ENCODE data around the gene PARD6B. TPM values are rescaled to one million over a fixed set of nuclear protein-coding genes. Genes with fewer than 3 reads are reported as not detected.
A peak's percentile ranks its signal among the peaks of the same experiment; 100 is the strongest.

The PARD6B gene
- total RNA-seq, 2 experiments from 2014 or later = 4.4 to 6.1 TPM

DNA sequence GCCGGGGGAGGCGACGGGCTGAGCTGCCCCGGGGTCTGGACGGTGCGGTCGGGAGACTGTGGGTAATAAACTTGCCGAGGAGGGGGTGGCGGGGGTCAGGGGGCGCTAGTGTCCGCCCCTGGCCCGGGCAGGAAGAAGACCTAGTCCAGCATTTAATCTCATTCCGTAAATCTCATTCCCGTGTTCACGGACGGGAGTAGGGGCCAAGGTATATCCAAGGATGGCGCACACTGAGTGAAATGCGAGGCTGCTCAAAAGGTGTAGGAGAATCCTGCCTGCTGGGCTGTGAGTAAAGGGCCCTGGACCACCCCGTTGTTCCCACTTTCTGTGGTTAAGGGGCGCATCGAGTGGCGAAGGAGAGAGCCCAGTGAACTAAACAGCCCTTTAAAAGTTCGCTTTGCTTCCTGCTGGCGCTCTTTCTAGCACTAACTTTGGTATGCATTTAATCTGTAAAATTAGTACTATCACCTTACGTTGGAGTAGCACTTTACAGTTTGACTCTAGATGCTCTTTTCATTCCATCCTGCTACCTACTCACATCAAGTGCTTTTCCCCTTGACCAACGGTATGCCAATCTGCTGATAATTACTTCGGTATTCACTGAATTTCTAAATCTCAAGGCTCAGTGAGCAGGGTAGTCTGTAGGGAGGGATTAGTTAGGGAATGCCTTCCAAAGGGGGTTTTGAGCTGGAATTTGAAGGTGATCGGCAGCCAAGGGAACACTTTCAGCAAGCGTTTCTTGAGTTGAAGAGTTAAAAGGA is 730 bp downstream of the PARD6B start:
- Histone ChIP-seq H2AFZ (ENCODE audit: low read length) (peak overlapping the region; percentile 43; the same call in 1 of the 2 replicates), H3K4me1 (ENCODE audit: insufficient read depth, low read length, poor library complexity, severe bottlenecking) (peaks cover 29% of the 10 kb centered on the region), H3K36me3 (ENCODE audit: insufficient read depth, low read length) (peaks cover 4% of the 10 kb centered on the region; the same call in 1 of the 2 replicates), H3K4me3 (ENCODE audit: low read depth, low read length, poor library complexity, severe bottlenecking) (peak overlapping the region; percentile 75), H3K27ac (ENCODE audit: low read depth, low read length, poor library complexity, severe bottlenecking) (peak overlapping the region; percentile 18), H3K9me3 (ENCODE audit: low read length) (no peaks in the 10 kb centered on the region), H3K4me2 (ENCODE audit: low read length) (peak overlapping the region; percentile 82), H4K20me1 (ENCODE audit: insufficient read depth, low read length) (no peaks in the 10 kb centered on the region; the same call in 1 of the 2 replicates), H3K79me2 (ENCODE audit: insufficient read depth, low read depth, low read length) (peaks cover 17% of the 10 kb centered on the region; the same call in 1 of the 2 replicates), H3K9me2 (ENCODE audit: insufficient read depth, low read length) (no peaks in the 10 kb centered on the region)
- ChIA-PET POLR2A (interaction anchor here (0.7 to 0.9 kb wide), 4 partner anchors 10 to 177 kb away, joined by 3 read pairs; no protein-coding TSS in a partner anchor), CTCF (ENCODE audit: unreplicated experiment) (no interaction called here)
- TF ChIP-seq EZH2phosphoT487 (IDR thresholded peaks at IDR 0.05; ENCODE audit: borderline replicate concordance, low read depth, low read length) = no peak; the same call in 1 of the 2 replicates
- TF ChIP-seq, protein P1, sequence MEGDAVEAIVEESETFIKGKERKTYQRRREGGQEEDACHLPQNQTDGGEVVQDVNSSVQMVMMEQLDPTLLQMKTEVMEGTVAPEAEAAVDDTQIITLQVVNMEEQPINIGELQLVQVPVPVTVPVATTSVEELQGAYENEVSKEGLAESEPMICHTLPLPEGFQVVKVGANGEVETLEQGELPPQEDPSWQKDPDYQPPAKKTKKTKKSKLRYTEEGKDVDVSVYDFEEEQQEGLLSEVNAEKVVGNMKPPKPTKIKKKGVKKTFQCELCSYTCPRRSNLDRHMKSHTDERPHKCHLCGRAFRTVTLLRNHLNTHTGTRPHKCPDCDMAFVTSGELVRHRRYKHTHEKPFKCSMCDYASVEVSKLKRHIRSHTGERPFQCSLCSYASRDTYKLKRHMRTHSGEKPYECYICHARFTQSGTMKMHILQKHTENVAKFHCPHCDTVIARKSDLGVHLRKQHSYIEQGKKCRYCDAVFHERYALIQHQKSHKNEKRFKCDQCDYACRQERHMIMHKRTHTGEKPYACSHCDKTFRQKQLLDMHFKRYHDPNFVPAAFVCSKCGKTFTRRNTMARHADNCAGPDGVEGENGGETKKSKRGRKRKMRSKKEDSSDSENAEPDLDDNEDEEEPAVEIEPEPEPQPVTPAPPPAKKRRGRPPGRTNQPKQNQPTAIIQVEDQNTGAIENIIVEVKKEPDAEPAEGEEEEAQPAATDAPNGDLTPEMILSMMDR (conservative IDR thresholded peaks at IDR 0.05; ENCODE audit: low read length) = 0 out of 2 replicates have a peak, but pooled peaks have one; percentile 29
- DNase-seq (ENCODE audit: low spot score) = peak; percentile 33
- intact Hi-C loops (cut with micrococcal nuclease; ENCODE audit: unreplicated experiment) = loop anchor here (1.0 to 5.0 kb wide), 3 partner anchors 199 to 540 kb away; partner anchors contain the start of genes ADNP, CEBPB, DPM1 and MOCS3
- BruUV-seq (replicated peaks) = no TSS peak

- Histone ChIP-seq H3K79me2 (ENCODE audit: insufficient read depth, low read depth, low read length) (peaks cover 17% of the 10 kb centered on the region; the same call in 1 of the 2 replicates), H3K4me2 (ENCODE audit: low read length) (peak overlapping the region; percentile 15; the same call in 1 of the 2 replicates)
Measured at GRCh38 chr20:50733644-50734349, 2.4 kb downstream of the PARD6B start.

More at GRCh38 chr20:50733644-50734349, 2.4 kb downstream of the PARD6B start:
- H4K20me1 ChIP-seq (ENCODE audit: insufficient read depth, low read length) = no peaks in the 10 kb centered on the region; the same call in 1 of the 2 replicates
- H3K4me3 ChIP-seq (ENCODE audit: low read depth, low read length, poor library complexity, severe bottlenecking) = no peak overlapping the region
- H2AFZ ChIP-seq (ENCODE audit: low read length) = no peak overlapping the region
- no peaks in the 10 kb centered on the region for H3K9me3 ChIP-seq (ENCODE audit: low read length)
- no peak for TF ChIP-seq EZH2phosphoT487 (IDR thresholded peaks at IDR 0.05; ENCODE audit: borderline replicate concordance, low read depth, low read length)
- TF ChIP-seq, protein P1 (conservative IDR thresholded peaks at IDR 0.05; ENCODE audit: low read length) = no peak
- H3K36me3 ChIP-seq (ENCODE audit: insufficient read depth, low read length) = peaks cover 12% of the 10 kb centered on the region
- POLR2A ChIA-PET = interaction anchor here (0.7 kb wide), 1 partner anchor 16 kb away, joined by 3 read pairs; no protein-coding TSS in a partner anchor
- no peak for DNase-seq (ENCODE audit: low spot score)
- TSS peak; percentile 20 for BruUV-seq (replicated peaks)
- H3K9me2 ChIP-seq (ENCODE audit: insufficient read depth, low read length) = no peaks in the 10 kb centered on the region
- peaks cover 29% of the 10 kb centered on the region for H3K4me1 ChIP-seq (ENCODE audit: insufficient read depth, low read length, poor library complexity, severe bottlenecking)
- H3K27ac ChIP-seq (ENCODE audit: low read depth, low read length, poor library complexity, severe bottlenecking) = no peak overlapping the region
- CTCF ChIA-PET (ENCODE audit: unreplicated experiment) = no interaction called here
- intact Hi-C loops (cut with micrococcal nuclease; ENCODE audit: unreplicated experiment) = loop anchor here (5.0 kb wide), 1 partner anchor 541 kb away; the partner anchor contains the start of gene CEBPB
